Measurements from ENCODE around the gene OVAAL. TPM values are rescaled to one million over a fixed set of nuclear protein-coding genes. Genes with fewer than 3 reads are reported as not detected.

OVAAL gene
- not detected in 2 replicates for total RNA-seq
- total RNA-seq (2013) = not detected
- polyA plus RNA-seq = not detected in 2 replicates
- not detected in 2 replicates for polyA minus RNA-seq

GRCh38 chr1:180558664-180559063 is at the start of gene OVAAL:
Gene OVAAL, plus strand, starts transcription at chr1:180558964.
- ATAC-seq (ENCODE audit: low read depth) (no peak), DNase-seq (no peak)
- Histone ChIP-seq H3K9me3 (ENCODE audit: control extremely low read depth in 1 of 3, control insufficient read depth in 2 of 3, insufficient read depth in 1 of 3, low read length in 2 of 3) (no peaks in the 10 kb centered on the region), H3K79me2 (ENCODE audit: control insufficient read depth, insufficient read depth, low read length) (no peaks in the 10 kb centered on the region), H3K36me3 (replicated peaks in 1 of 2; ENCODE audit: control extremely low read depth in 1 of 2, control insufficient read depth in 1 of 2, extremely low read depth in 1 of 2, insufficient read depth in 2 of 2, low read length in 1 of 2) (no peaks in the 10 kb centered on the region), H2AFZ (ENCODE audit: insufficient read depth, low read depth, low read length, poor library complexity, severe bottlenecking) (no peak within 1 kb of the TSS), H3K4me2 (replicated peaks; ENCODE audit: low read depth, low read length, poor library complexity, severe bottlenecking) (no peak within 1 kb of the TSS), H4K20me1 (ENCODE audit: control insufficient read depth, insufficient read depth, low read length, poor library complexity, severe bottlenecking) (no peaks in the 10 kb centered on the region), H3K4me1 (ENCODE audit: control insufficient read depth in 2 of 2, insufficient read depth in 2 of 2, low read length in 2 of 2) (no peaks in the 10 kb centered on the region), H3K27ac (ENCODE audit: low read length in 2 of 2) (no peak within 1 kb of the TSS), H3K27me3 (replicated peaks in 1 of 4; ENCODE audit: control extremely low read depth in 1 of 4, control insufficient read depth in 3 of 4, insufficient read depth in 4 of 4, low read length in 3 of 4) (no peaks in the 10 kb centered on the region), H3K4me3 (ENCODE audit: control extremely low read depth in 1 of 5, extremely low read depth in 1 of 5, insufficient read depth in 1 of 5, low read depth in 2 of 5, low read length in 4 of 5) (no peak within 1 kb of the TSS), H3K9ac (ENCODE audit: low read length) (no peak within 1 kb of the TSS)
- Mint-ChIP-seq H3K27me3 (peaks cover 21% of the 10 kb centered on the region), H3K9me3 (ENCODE audit: insufficient read depth) (no peaks in the 10 kb centered on the region), H3K27ac (no peak within 1 kb of the TSS), H3K4me1 (no peaks in the 10 kb centered on the region), H3K4me3 (no peak within 1 kb of the TSS)
- POLR2A ChIA-PET = no interaction called here
- intact Hi-C loops (cut with micrococcal nuclease) = no loop called here
- TF ChIP-seq EZH2 (IDR thresholded peaks at IDR 0.05; ENCODE audit: borderline replicate concordance, insufficient read depth, low read depth, low read length, poor library complexity, severe bottlenecking) (no peak), CTCF (IDR thresholded peaks at IDR 0.05) (no peak)
- CTCF ChIA-PET = no interaction called here
- 67% methylated on average over 1 of the region's 6 CpGs for WGBS (ENCODE audit: insufficient coverage)

GRCh38 chr1:180510882-180511281 is 47.9 kb upstream of the OVAAL start:
- no peaks in the 10 kb centered on the region for H3K9me3 Mint-ChIP-seq (ENCODE audit: insufficient read depth)
- no CpG with 5 or more reads among the region's 2 CpGs for WGBS (ENCODE audit: insufficient coverage)
- H3K27me3 ChIP-seq (replicated peaks in 1 of 4; ENCODE audit: control extremely low read depth in 1 of 4, control insufficient read depth in 3 of 4, insufficient read depth in 4 of 4, low read length in 3 of 4) = peaks cover 0 to 10% (median 0%) of the 10 kb centered on the region in 4 experiments
- H3K27ac ChIP-seq (ENCODE audit: low read length in 2 of 2) = no peak overlapping the region
- peaks cover 17% of the 10 kb centered on the region for H3K27me3 Mint-ChIP-seq
- no peak overlapping the region for H3K9ac ChIP-seq (ENCODE audit: low read length)
- peaks cover 2% of the 10 kb centered on the region for H3K4me1 Mint-ChIP-seq
- intact Hi-C loops (cut with micrococcal nuclease) = no loop called here
- no peak overlapping the region for H3K4me3 Mint-ChIP-seq
- ChIA-PET CTCF (interaction anchor here (0.7 to 9.9 kb wide), 2 partner anchors 100 to 352 kb away, joined by 3 to 227 read pairs; no protein-coding TSS in a partner anchor), POLR2A (no interaction called here)
- H4K20me1 ChIP-seq (ENCODE audit: control insufficient read depth, insufficient read depth, low read length, poor library complexity, severe bottlenecking) = no peaks in the 10 kb centered on the region
- DNase-seq (no peak), ATAC-seq (ENCODE audit: low read depth) (no peak)
- H3K27ac Mint-ChIP-seq = no peak overlapping the region
- H3K36me3 ChIP-seq (replicated peaks in 1 of 2; ENCODE audit: control extremely low read depth in 1 of 2, control insufficient read depth in 1 of 2, extremely low read depth in 1 of 2, insufficient read depth in 2 of 2, low read length in 1 of 2) = no peaks in the 10 kb centered on the region
- no peak overlapping the region for H3K4me2 ChIP-seq (replicated peaks; ENCODE audit: low read depth, low read length, poor library complexity, severe bottlenecking)
- H3K4me1 ChIP-seq (ENCODE audit: control insufficient read depth in 2 of 2, insufficient read depth in 2 of 2, low read length in 2 of 2) = no peaks in the 10 kb centered on the region
- H2AFZ ChIP-seq (ENCODE audit: insufficient read depth, low read depth, low read length, poor library complexity, severe bottlenecking) = no peak overlapping the region
- no peaks in the 10 kb centered on the region for H3K79me2 ChIP-seq (ENCODE audit: control insufficient read depth, insufficient read depth, low read length)
- peaks cover 0 to 3% (median 0%) of the 10 kb centered on the region in 3 donors for H3K9me3 ChIP-seq (ENCODE audit: control extremely low read depth in 1 of 3, control insufficient read depth in 2 of 3, insufficient read depth in 1 of 3, low read length in 2 of 3)
- TF ChIP-seq EZH2 (IDR thresholded peaks at IDR 0.05; ENCODE audit: borderline replicate concordance, insufficient read depth, low read depth, low read length, poor library complexity, severe bottlenecking) = no peak
- no peak for TF ChIP-seq CTCF (IDR thresholded peaks at IDR 0.05)
- no peak overlapping the region for H3K4me3 ChIP-seq (ENCODE audit: control extremely low read depth in 1 of 5, extremely low read depth in 1 of 5, insufficient read depth in 1 of 5, low read depth in 2 of 5, low read length in 4 of 5)
